HCT116 (cell line): ENCODE measurements around the gene LUZP2. TPM values are rescaled to one million over a fixed set of nuclear protein-coding genes. Genes with fewer than 3 reads are reported as not detected.

ENCODE experiments used
- ATAC-seq: fragments of 200-7000 bp; cut with Tn5 transposase; 2 replicates; pipeline ENCODE4 v1.9.1; 2020; ENCODE audit warnings: mild to moderate bottlenecking, moderate library complexity
- BruUV-seq: library from RNA; stranded (reverse); fragments of 400-500 nt; replicated peaks from 2 replicates; lab custom pipeline; 2021; lab: Mats Ljungman, UMichigan
- CTCF ChIA-PET: fragments of 300-600 bp; sonication (Branson Sonifier 250); formaldehyde crosslinking; loops from one replicate; lab custom pipeline; 2021; ENCODE audit warnings: antibody characterized with exemption; lab: Charles Lee
- POLR2A ChIA-PET: fragments of 300-600, 350-600 bp; sonication (Branson Sonifier 250); formaldehyde crosslinking; loops from one replicate; lab custom pipeline; 2021; ENCODE audit warnings: antibody characterized with exemption; lab: Charles Lee
- RAD21 ChIA-PET, 2 experiments: fragments of 300-600 bp; sonication (Branson Sonifier 250); formaldehyde crosslinking; loops; one replicate each; lab custom pipeline; 2023; ENCODE audit warnings: low total read pairs in 2 of 2; ENCODE audit not compliant: uncharacterized antibody in 2 of 2, unreplicated experiment in 2 of 2, low non-redundant PET in 1 of 2; lab: Charles Lee
- DNase-seq: peaks from one replicate; pipeline ENCODE4 v3.0.0-alpha.2; 2010; ENCODE audit warnings: low read depth, low spot score
- H2AFZ ChIP-seq: fragments of 200-600 bp; shearing (Covaris generic), sonication (generic); 2 replicates; pipeline ENCODE4 v1.6.1; 2017; ENCODE audit warnings: low read depth, mixed run types, mixed read lengths, antibody characterized with exemption, low read length; ENCODE audit not compliant: poor library complexity, severe bottlenecking
- H3K27ac ChIP-seq: 2 replicates; pipeline ENCODE4 v1.5.1; 2012; ENCODE audit warnings: low read depth, low read length
- H3K27me3 ChIP-seq: fragments of 200-600 bp; sonication (generic); 2 replicates; pipeline ENCODE4 v1.6.1; 2016; ENCODE audit warnings: mixed run types, low read length, mixed read lengths; ENCODE audit not compliant: insufficient read depth
- H3K36me3 ChIP-seq, 2 experiments: fragments of 200-500 bp in 1 of 2; fragments of 200-600 bp in 1 of 2; sonication (Bioruptor generic) in 1 of 2; sonication (generic) in 1 of 2; 2 replicates each; pipeline versions ENCODE4 v1.5.1 to v1.6.1; 2014 to 2016; ENCODE audit warnings: low read length in 2 of 2, inconsistent platforms in 1 of 2, mixed read lengths in 1 of 2, mixed run types in 1 of 2; ENCODE audit not compliant: insufficient read depth in 2 of 2, control insufficient read depth in 1 of 2
- H3K4me1 ChIP-seq, 2 experiments: fragments of 200-600 bp in 1 of 2; sonication (generic) in 1 of 2; 2 replicates each; pipeline versions ENCODE4 v1.5.1 to v1.6.1; 2012 to 2017; ENCODE audit warnings: low read length in 2 of 2, inconsistent platforms in 1 of 2, mild to moderate bottlenecking in 1 of 2, mixed read lengths in 1 of 2, mixed run types in 1 of 2, moderate library complexity in 1 of 2; ENCODE audit not compliant: insufficient read depth in 2 of 2, control insufficient read depth in 1 of 2
- H3K4me2 ChIP-seq: fragments of 200-600 bp; sonication (generic); 2 replicates; pipeline ENCODE4 v1.6.1; 2017; ENCODE audit warnings: mixed run types, low read length, mixed read lengths
- H3K4me3 ChIP-seq, 2 experiments: fragments of 200-600 bp in 1 of 2; sonication (generic) in 1 of 2; replicated peaks in 1 of 2; 2 replicates each; pipeline ENCODE4 v1.5.1; 2011 to 2016; ENCODE audit warnings: low read length in 2 of 2, control low read depth in 1 of 2, low read depth in 1 of 2, mild to moderate bottlenecking in 1 of 2, mixed read lengths in 1 of 2, mixed run types in 1 of 2
- H3K79me2 ChIP-seq: fragments of 200-600 bp; sonication (generic); 2 replicates; pipeline ENCODE4 v1.6.1; 2017; ENCODE audit warnings: mild to moderate bottlenecking, mixed run types, low read length, moderate library complexity, mixed read lengths; ENCODE audit not compliant: insufficient read depth
- H3K9ac ChIP-seq: fragments of 200-600 bp; sonication (generic); 2 replicates; pipeline ENCODE4 v1.6.1; 2016; ENCODE audit warnings: low read length, mixed read lengths
- H3K9me2 ChIP-seq: fragments of 200-600 bp; sonication (generic), shearing (Covaris generic); 2 replicates; pipeline ENCODE4 v1.6.1; 2017; ENCODE audit warnings: mixed run types, mild to moderate bottlenecking, moderate library complexity; ENCODE audit not compliant: insufficient read depth
- H3K9me3 ChIP-seq, 2 experiments: fragments of 200-500 bp in 1 of 2; fragments of 200-600 bp in 1 of 2; sonication (Bioruptor generic) in 1 of 2; sonication (generic) in 1 of 2; 2 replicates each; pipeline ENCODE4 v1.6.1; 2014 to 2017; ENCODE audit warnings: low read length in 2 of 2, mixed read lengths in 2 of 2, inconsistent platforms in 1 of 2, low read depth in 1 of 2, mild to moderate bottlenecking in 1 of 2, mixed run types in 1 of 2, moderate library complexity in 1 of 2; ENCODE audit not compliant: control insufficient read depth in 1 of 2, insufficient read depth in 1 of 2
- H4K20me1 ChIP-seq: fragments of 200-600 bp; sonication (generic), shearing (Covaris generic); 2 replicates; pipeline ENCODE4 v1.6.1; 2017; ENCODE audit warnings: mixed run types, mild to moderate bottlenecking, moderate library complexity; ENCODE audit not compliant: insufficient read depth
- CBX3 ChIP-seq: IDR thresholded peaks from 2 replicates; pipeline ENCODE4 v1.6.1; 2012; ENCODE audit warnings: low read depth
- CEBPB ChIP-seq: IDR thresholded peaks from 2 replicates; pipeline ENCODE4 v1.6.1; 2012; ENCODE audit warnings: low read depth
- EGR1 ChIP-seq: IDR thresholded peaks from 2 replicates; pipeline ENCODE4 v1.6.1; 2012; ENCODE audit warnings: low read depth
- ELF1 ChIP-seq: IDR thresholded peaks from 2 replicates; pipeline ENCODE4 v1.6.1; 2012; ENCODE audit warnings: low read depth, borderline replicate concordance
- EZH2 ChIP-seq: fragments of 200-600 bp; sonication (generic); IDR thresholded peaks from 2 replicates; pipeline ENCODE4 v1.6.1; 2017; ENCODE audit warnings: antibody characterized with exemption, mixed run types
- EZH2phosphoT487 ChIP-seq: fragments of 200-600 bp; IDR thresholded peaks from 2 replicates; pipeline ENCODE4 v1.6.1; 2018; ENCODE audit warnings: antibody characterized with exemption, borderline replicate concordance
- FOSL1 ChIP-seq: IDR thresholded peaks from 2 replicates; pipeline ENCODE4 v1.6.1; 2012; ENCODE audit warnings: low read depth
- POLR2A ChIP-seq: IDR thresholded peaks from 2 replicates; pipeline ENCODE4 v1.7.0; 2011; ENCODE audit warnings: borderline replicate concordance; ENCODE audit not compliant: insufficient read depth, insufficient read length; ENCODE audit errors: extremely low read depth
- POLR2AphosphoS5 ChIP-seq: IDR thresholded peaks from 2 replicates; pipeline ENCODE4 v1.6.1; 2011; ENCODE audit warnings: mild to moderate bottlenecking, low read depth, low read length, moderate library complexity
- RAD21 ChIP-seq: IDR thresholded peaks from 2 replicates; pipeline ENCODE4 v1.6.1; 2012; ENCODE audit warnings: low read depth, mild to moderate bottlenecking
- SIN3A ChIP-seq: IDR thresholded peaks from 2 replicates; pipeline ENCODE4 v1.6.1; 2012; ENCODE audit warnings: low read depth
- SP1 ChIP-seq: IDR thresholded peaks from 2 replicates; pipeline ENCODE4 v1.6.1; 2012; ENCODE audit warnings: low read depth
- SRF ChIP-seq: IDR thresholded peaks from 2 replicates; pipeline ENCODE4 v1.6.1; 2012; ENCODE audit warnings: low read depth
- intact Hi-C: fragments of 100-400 bp; cut with micrococcal nuclease; formaldehyde crosslinking; loops from 2 replicates; pipeline ENCODE4 v1.10.0; 2022
- total RNA-seq: library from RNA; stranded (reverse); gene quantifications from one replicate; pipeline ENCODE4 v1.2.1, GENCODE V29; 2021; ENCODE audit not compliant: unreplicated experiment
- TF ChIP-seq, protein P1 (sequence below): IDR thresholded peaks from 2 replicates; pipeline ENCODE4 v1.6.1; 2012
- TF ChIP-seq, protein P2 (sequence below): IDR thresholded peaks from 2 replicates; pipeline ENCODE4 v1.6.1; 2011; ENCODE audit warnings: mild to moderate bottlenecking, low read length, moderate library complexity; ENCODE audit not compliant: insufficient replicate concordance; ENCODE audit errors: extremely low read depth

Gene LUZP2
- total RNA-seq, 1 experiment from 2014 or later, result not detected

DNA sequence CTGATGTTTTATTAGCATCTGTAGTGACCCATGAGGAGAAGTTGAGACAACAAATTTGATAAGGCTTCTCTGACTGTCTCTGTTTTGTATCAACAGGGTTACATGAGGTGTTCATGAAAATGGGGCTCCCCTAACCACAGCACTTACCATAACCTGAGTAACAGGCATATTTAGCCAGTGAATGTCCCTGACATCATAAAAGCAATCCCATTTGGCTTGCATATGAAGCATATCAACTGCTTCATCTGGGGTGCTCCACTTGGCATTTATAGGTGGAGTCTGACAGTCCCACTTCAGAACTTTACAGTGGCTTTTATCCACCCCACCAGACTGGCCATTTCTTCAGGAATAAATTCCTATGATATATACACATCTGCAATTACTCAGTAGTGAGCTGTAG is 257.6 kb downstream of the LUZP2 start:
- peaks cover 7 to 18% of the 10 kb centered on the region in 2 experiments; a peak in 3 of 4 replicates for H3K9me3 ChIP-seq
- intact Hi-C loops, result no loop called here
- no TSS peak for BruUV-seq
- no peaks in the 10 kb centered on the region for H3K79me2 ChIP-seq
- no peak overlapping the region for H3K27ac ChIP-seq
- no peak overlapping the region for H3K9ac ChIP-seq
- no peak overlapping the region for H3K4me3 ChIP-seq
- RAD21 ChIA-PET, result no interaction called here
- TF ChIP-seq, protein P1, sequence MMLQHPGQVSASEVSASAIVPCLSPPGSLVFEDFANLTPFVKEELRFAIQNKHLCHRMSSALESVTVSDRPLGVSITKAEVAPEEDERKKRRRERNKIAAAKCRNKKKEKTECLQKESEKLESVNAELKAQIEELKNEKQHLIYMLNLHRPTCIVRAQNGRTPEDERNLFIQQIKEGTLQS, result no peak
- TF ChIP-seq, protein P2, sequence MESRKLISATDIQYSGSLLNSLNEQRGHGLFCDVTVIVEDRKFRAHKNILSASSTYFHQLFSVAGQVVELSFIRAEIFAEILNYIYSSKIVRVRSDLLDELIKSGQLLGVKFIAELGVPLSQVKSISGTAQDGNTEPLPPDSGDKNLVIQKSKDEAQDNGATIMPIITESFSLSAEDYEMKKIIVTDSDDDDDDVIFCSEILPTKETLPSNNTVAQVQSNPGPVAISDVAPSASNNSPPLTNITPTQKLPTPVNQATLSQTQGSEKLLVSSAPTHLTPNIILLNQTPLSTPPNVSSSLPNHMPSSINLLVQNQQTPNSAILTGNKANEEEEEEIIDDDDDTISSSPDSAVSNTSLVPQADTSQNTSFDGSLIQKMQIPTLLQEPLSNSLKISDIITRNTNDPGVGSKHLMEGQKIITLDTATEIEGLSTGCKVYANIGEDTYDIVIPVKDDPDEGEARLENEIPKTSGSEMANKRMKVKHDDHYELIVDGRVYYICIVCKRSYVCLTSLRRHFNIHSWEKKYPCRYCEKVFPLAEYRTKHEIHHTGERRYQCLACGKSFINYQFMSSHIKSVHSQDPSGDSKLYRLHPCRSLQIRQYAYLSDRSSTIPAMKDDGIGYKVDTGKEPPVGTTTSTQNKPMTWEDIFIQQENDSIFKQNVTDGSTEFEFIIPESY, result no peak
- TF ChIP-seq POLR2A (no peak), EZH2phosphoT487 (no peak), SIN3A (no peak), FOSL1 (no peak), SRF (no peak), CBX3 (no peak), POLR2AphosphoS5 (no peak), RAD21 (no peak), SP1 (no peak), CEBPB (no peak), ELF1 (no peak), EGR1 (no peak), EZH2 (no peak)
- no peaks in the 10 kb centered on the region for H3K4me1 ChIP-seq
- no peaks in the 10 kb centered on the region for H4K20me1 ChIP-seq
- no peaks in the 10 kb centered on the region for H3K9me2 ChIP-seq
- no peak overlapping the region for H3K4me2 ChIP-seq
- H2AFZ ChIP-seq, result no peak overlapping the region
- POLR2A ChIA-PET, result no interaction called here
- no peak for DNase-seq
- ATAC-seq, result no peak
- CTCF ChIA-PET, result no interaction called here
- no peaks in the 10 kb centered on the region for H3K36me3 ChIP-seq
- no peaks in the 10 kb centered on the region for H3K27me3 ChIP-seq
